HG03066 (cell line): ENCODE measurements around the gene C16orf74.

ENCODE experiments used
- ATAC-seq: cut with Tn5 transposase; IDR thresholded peaks from one replicate; pipeline ENCODE4 v1.9.1; 2021; ENCODE audit warnings: low read depth; ENCODE audit not compliant: unreplicated experiment

Gene C16orf74

DNA sequence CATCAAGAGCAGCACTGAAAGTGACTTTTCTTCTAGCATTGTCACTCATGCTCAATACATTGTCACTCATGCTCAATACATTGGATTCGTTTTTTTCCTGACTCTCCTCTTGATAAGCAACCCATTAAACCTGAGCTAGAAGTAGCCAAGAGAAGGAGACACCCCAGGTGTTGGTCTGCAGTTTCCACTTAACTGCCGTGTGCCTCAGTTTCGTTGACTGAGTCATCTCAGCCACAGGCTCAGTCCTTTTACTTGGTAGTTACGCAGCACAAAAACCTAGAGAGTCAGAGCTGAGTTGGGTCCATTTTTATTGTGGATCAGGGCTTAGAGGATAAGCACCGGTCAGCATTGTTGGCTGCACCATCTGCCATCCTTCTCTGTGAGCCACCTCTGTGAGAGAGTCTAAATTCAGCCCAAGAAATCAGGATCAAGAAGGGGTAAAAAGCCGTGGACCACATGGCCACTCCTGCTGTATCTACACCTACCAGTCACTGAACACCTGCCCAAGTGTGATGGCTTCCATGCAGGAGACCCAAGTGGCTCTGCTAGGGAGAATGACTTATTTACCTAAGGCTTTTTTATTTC lies 73.4 kb downstream of the C16orf74 start:
- no peak for ATAC-seq

DNA sequence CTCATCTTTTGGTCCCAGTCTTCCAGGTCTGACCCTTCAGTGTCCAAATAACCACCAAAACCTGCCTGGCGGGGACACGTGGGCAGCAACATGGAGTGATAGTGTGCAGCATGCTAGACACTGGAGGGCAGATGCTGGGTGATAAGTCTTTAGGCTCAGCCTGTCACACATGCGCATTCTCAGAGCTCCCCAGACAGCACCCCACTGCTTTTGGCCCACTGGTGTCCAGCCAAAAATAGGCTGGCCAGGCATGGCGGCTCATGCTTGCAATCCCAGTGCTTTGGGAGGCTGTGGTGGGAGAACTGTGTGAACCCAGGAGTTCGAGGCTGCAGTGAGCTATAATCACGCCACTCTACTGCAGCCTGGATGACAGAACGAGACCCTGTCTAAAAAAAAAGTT lies 74.4 kb downstream of the C16orf74 start:
- ATAC-seq: no peak

DNA sequence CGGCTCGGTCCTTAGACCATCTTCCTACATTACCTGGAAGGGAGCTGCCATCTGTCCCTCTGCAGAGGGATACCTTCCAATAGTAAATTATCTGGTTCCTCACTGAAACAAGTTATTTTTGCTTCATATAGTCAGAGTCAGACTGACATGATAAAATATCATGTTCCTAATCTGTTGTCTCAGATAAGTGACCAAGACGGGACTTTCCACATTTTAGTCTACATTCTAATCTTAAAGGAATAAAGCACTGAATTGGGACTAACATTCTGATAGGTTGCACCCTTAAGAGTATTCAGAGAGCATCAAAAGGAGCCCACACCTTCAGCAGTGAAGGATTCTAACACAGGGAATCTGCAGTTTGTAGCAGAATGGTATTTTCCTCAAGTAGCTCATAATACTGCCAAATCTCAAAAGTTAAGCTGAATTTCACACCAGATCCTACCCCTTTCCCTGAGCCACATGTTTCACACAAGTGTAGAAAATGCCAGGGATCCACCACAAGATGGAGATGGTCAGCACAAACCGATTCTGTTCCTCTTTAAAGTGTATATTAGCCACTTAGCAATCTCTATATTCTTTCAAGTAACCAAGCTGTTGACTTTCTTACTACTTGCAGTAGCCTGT lies 75.5 kb downstream of the C16orf74 start:
- ATAC-seq: no peak

DNA sequence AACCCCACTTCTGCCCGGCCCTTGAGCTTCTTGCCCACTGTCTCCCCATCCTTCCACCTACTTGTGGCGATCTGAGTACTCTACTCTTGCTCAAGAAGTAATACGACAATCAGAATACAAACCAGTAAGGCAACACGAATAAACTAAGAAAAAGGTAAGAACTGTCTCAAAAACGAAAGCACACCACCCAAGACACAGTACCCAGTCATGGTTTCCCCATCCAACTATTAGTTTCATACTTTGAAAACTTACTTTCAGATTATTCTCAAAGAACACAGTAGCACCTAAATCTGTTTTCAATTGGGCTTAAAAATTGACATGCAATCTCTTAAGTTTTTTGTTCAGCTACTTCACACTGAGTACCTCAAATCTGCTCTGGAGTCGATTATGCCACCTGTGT lies 76.1 kb downstream of the C16orf74 start:
- no peak for ATAC-seq

DNA sequence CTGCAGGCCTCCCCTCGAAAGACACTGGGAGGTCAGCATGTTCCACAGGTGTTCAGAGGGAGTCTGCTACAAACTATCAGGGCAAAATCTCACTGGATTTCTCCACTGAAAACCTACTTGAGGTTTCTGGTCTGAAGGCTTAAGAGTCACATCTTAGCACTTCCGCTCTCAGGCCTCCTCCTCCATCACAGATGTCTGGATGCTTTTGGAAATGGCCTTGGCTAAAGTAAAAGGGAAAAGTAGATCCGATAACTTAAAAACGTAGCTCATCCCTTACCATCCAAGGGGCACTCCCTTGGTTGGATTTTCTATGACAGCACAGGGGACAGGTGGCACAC lies 76.5 kb downstream of the C16orf74 start:
- no peak for ATAC-seq

DNA sequence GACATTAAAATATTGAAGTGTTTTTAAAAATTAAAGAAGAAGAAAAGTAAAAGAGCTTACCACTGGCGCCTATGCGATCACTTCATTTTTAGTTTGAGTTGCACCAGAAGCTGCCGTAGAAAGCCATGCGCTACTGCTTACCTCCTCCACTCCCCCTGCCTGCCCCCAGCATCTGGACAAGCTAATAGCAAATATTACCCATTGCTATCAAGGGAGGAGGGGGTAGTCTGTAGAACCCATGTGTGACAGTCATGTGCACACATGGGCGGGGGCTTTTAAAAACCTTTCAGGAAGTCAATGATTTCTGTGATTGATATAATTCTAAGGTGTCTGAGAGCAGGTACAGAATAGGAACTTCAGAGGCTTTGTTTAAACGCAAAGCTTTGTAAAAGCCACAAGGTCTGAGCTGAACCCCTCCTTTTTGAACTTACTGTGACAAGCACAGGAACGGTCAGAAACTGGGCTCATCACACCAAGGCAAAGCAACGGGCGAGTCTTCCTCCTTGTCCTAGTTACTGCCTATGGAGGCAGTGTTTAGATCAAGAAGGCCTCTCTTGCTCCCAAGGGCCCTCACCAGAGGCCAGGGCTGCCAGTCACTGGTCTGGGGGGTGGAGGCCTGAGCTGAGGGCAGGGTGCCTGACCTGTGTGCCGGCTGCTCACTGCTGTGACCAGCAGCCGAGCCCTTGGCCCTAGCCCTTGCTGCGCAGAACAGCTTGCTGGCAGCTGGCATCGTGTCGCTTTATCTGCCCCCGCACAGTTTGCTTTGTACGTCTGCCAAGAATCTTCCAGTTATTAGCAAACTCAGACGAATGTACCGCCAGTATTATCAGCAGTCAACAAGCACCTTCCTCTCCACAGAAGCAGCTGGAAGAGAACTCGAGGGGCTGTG lies 77.1 kb downstream of the C16orf74 start:
- ATAC-seq: no peak

DNA sequence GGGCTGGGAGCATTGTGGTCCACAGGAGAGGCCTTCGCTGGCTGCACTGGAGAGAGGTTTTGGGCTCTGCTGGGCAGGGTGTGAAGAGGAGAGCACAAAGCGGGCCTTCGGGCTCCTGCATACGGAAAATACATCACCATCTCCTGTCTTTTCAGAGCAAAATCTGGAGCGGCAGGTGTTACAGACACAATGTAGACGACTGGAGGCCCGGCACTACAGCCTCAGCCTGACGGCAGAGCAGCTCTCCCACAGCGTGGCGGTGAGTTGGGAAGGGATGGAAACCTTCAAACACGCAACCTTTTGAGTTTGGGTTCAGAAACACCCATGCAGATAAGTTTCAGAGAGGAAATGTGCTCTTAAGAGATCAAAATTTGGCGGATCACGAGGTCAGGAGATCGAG lies 80.1 kb downstream of the C16orf74 start:
- no peak for ATAC-seq

DNA sequence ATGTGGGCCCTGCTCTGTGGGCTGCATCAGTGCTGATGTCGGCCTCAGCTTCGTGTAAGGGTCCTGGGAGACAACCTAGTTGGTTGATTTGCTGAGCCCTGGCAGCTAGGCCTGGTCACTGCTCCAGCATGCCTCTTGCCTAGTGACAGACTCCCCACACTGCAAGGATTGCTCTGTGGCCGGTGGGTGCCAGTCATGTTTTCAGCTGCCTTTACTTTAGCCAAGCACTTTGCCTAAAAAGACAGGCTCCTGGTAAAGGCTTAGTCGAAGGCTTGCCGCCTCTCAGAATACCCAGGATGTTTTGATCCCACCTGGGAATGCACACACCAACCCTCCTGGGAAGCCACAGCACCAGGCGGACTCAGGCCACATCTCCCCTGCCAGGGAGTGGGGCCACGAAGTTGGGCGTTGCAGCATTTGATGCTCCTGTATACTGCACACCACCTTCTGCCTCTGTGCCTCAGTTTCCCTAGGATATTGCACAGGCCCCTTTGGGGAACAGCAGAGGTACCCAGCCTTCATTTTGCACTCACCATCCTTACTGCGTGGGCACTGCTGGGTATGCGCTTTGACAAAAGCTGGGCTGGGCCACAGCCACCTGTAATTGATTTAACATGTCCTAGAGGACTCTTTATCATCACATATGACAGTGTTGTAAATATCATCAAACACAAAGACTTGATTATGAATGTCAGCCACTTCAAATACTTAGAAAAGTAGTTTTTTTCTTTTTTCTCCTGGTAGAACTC lies 82.0 kb downstream of the C16orf74 start:
- no peak for ATAC-seq

DNA sequence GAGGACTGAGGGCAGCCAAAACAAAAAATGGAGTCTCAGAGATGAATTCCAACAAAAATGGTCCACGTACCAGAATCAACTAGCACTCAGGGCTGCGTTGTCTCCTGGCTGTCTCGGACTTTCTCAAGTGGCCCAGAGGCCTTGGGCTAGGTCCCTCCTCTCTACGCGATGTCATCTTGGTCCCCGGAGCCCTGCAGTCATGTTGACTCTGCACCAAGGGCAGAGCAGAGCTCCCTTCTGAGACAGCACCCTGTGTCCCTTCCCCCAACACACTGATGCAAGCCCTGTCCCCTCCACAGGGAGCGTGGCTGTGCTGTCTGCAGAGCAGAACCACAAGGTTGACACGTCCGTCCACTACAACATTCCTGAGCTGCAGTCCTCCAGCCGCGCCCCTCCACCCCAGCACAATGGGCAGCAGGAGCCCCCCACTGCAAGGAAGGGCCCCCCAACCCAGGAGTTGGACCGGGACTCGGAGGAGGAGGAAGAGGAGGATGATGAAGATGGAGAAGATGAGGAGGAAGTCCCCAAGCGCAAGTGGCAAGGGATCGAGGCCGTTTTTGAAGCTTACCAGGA lies 83.0 kb downstream of the C16orf74 start:
- no peak for ATAC-seq

DNA sequence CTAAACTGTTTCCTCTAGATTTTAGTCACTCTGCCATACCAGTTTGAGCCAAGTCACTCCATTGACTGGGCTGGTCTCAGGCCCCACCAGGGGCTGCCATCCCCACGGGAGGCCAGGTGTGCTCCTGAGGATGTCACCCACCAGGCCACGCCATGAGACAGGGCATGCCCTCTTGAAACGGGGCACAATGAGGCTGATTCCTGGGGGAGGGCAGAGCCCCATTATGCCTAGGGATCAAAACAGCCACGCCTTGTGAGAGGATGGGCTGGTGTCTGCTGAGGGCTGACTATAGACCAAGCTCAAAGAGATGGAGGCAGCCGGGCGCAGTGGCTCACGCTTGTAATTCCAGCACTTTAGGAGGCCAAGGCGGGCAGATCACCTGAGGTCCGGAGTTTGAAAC lies 83.6 kb downstream of the C16orf74 start:
- no peak for ATAC-seq

DNA sequence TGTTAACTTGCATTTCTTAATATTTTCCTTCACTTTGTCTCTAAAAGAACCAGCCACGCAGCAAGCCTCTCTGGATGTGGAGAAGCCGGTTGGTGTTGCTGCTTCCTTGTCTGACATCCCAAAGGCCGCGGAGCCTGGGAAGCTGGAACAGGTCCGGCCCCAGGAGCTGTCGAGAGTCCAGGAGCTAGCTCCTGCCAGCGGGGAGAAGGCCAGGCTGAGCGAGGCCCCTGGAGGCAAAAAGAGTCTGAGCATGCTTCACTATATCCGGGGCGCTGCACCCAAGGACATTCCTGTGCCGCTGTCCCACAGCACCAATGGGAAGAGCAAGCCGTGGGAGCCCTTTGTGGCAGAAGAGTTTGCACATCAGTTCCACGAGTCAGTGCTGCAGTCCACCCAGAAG lies 85.0 kb downstream of the C16orf74 start:
- ATAC-seq: no peak

DNA sequence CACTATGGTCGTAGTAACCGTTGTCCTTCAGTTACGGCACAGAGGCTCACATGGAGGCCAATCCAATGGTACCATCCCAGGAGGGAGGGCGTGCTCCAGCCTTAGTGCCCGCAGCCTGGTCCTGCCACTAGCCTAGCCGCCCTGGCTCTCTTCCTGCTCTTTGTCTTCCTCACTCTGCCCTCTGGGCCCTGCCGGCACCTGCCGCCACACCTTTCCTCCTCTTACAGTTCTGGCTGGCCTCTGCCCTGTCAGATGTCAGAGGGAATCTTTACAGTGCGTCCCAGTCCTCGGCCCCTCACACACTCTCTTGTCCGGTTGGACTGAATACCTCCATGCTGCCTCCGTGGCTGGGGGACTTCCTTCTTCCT lies 85.5 kb downstream of the C16orf74 start:
- no peak for ATAC-seq

DNA sequence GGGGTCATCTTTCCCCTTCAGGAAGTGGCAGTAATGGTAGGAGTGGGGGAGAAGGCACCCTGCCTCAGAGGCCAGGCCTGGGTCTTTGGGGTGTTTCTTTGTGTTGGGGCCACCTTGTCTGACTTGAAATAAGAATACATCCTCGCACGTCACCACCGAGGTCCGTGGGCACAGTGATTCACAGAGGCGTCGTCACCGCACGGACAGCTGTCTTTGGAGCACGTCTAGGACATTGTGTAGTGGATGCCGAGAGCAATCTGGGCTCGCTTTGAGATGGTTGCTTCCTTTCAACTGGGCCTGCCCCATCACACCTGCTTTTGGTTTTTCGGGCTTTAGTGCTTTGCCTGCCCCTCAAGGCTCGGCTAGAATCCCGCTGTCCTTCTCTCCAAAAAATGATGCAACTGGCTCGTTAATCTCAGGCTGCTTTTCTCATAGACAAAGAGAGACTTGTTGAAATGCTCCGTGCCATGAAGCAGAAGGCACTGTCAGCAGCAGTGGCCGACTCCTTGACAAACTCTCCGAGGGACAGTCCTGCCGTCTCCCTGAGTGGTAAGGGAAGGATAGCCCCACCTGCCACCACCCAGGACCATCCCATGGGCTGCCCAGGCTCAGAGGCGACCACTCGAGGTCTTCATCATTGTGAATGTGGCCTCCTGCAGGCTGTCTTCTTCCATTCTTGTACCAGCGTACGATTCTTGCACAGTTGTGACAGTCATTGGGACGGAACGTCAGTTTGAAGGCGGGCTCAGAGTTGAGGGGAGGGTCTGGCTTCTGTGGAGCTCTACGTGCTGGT lies 86.1 kb downstream of the C16orf74 start:
- ATAC-seq: no peak

DNA sequence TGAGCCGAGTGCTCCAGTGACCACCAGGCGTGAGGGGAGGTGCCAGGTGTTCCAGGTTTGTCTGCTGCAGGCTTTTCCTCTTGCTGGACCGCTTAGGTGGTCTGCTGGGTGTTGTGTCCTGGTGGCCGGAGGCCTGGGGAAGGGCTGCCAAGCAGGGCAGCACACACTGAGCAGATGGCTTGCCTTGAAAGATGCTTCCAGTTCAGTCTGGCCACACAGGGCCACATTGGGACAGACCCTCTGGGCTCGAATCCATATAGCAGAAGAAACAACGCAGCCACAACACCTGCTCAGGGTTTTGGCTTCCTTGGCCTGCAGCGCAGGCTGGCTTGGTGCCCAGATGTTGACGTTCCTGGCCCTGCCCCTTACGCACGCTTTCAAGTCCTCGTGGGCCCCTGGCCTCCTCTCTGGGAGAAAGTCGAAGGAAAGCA lies 87.0 kb downstream of the C16orf74 start:
- ATAC-seq: no peak

DNA sequence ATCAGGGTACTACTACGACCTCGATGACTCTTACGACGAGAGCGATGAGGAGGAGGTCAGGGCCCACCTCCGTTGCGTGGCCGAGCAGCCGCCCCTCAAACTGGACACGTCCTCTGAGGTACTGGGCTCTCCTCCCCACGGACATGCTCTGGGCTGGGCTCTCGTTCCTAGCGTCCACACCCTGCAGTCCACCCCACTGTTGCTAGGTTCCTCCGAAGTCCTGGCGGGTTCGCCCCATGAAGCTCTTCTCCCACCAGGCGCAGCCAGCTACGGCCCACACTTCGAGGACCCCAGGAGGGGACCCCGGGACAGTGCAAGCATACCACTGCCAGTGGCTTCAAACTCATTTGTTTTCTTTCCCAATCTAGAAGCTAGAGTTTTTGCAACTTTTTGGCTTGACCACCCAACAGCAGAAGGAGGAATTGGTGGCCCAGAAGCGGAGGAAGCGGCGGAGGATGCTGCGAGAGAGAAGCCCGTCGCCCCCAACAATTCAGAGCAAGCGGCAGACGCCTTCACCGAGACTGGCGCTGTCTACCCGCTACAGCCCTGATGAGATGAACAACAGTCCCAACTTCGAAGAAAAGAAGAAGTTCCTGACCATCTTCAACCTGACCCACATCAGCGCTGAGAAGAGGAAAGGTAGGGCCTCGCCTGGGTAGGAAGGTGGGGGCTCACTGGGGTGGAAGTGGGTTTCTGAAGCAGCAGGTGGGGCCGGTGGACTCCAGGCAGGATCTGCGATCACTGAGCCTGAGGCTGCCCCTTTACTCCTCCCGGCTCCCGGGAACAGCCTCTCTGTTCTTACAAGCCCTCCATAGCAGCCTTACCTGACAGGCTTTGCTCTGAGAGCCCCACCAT lies 87.7 kb downstream of the C16orf74 start:
- ATAC-seq: no peak

DNA sequence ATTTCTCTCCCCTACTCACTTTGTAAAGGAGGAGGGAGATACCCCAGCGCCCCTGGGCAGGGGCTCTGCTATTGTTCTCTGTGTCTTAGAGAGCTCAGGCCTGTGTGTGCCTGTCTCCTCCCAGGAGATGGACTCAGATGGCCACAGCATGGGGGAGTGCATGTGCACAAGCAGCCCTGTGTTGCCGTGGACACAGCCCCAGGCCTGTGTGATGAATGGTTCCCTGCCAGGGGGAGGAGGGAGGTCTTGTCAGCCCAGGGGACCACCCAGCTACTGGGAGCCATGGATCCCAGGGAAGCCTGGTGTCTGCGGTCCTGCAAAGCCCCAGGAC lies 88.4 kb downstream of the C16orf74 start:
- no peak for ATAC-seq

DNA sequence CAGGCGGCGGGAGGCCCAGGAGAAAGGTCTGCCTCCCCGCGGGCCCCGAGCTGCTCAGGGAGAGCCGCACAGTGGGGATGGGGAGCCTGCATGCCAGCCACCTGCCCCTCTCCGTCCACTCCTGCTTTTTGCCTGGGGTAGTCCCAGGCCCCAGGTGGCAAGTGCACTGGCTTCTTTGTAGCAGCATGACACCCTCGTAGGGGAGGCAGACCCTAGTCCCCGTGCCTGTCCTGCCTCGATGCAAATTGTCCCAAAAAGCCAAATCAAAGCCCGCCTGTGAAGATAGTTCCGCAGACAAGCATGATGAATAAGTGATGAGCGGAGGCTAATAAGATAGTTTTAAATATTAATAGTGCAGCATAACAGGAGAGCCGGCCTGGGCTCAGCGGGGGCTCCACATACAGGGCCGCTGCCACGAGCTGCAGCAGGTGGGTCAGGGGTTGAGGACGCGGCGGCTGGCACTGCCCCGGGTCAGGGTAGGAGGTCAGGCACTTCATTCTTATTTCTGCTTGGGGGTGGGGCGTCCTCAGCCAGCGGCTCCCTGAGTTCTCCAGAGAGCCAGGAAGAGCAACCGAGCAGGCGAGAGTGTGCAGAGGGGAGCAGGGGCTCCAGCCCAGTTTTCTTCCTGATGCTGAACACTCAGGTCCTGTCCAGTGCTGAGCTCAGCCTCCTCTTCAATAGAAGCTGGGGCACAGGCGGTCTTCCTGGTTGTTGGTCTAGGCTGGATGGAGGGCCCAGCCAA lies 89.0 kb downstream of the C16orf74 start:
- no peak for ATAC-seq

DNA sequence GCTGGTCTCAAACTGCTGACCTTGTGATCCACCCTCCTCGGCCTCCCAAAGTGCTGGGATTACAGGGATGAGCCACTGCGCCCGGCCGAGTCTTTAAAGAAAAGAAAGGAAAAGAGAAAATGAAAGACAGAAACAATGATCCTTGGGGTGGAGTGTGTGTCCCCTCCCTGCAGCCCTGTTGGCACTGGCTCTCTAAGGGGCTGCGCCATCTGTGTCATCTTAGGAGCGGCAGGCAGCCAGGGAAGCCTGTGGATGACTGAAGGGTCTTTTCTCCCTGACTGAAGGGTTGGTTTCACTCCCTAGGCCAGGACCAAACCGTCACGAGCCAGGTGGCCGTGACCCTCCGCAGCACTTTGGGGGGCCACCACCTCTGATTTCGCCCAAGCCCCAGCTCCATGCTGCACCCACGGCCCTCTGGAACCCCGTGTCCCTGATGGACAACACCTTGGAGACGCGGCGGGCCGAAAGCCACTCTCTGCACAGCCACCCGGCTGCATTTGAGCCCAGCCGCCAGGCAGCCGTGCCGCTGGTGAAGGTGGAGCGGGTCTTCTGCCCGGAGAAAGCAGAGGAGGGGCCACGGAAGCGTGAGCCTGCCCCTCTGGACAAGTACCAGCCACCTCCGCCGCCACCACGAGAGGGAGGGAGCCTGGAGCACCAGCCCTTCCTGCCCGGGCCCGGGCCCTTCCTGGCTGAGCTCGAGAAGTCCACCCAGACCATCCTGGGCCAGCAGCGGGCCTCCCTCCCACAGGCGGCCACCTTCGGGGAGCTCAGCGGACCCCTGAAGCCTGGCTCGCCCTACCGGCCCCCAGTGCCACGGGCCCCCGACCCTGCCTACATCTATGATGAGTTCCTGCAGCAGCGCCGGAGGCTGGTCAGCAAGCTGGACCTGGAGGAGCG lies 89.8 kb downstream of the C16orf74 start:
- no peak for ATAC-seq
